GM12873 (cell line): ENCODE results near the gene KCNT1.

ENCODE experiments used
- CTCF ChIP-seq: IDR thresholded peaks from 2 replicates; pipeline ENCODE4 v1.5.1; 2012; ENCODE audit warnings: low read depth, mild to moderate bottlenecking, moderate library complexity, low read length, control low read depth; ENCODE audit not compliant: insufficient read depth; ENCODE audit errors: missing control alignments

KCNT1 gene

GRCh38 chr9:135711881-135712280 is 9.9 kb downstream of the KCNT1 start:
- no peak for TF ChIP-seq CTCF

- no peak for TF ChIP-seq CTCF
These were observed 10.8 kb downstream of the KCNT1 start for GRCh38 chr9:135712613-135713295.

- TF ChIP-seq CTCF: no peak
These were observed 12.5 kb downstream of the KCNT1 start for GRCh38 chr9:135714242-135715055.

GRCh38 chr9:135715056-135715595 is 13.1 kb downstream of the KCNT1 start:
- no peak for TF ChIP-seq CTCF

- TF ChIP-seq CTCF: no peak
These were observed 14.1 kb downstream of the KCNT1 start for GRCh38 chr9:135716045-135716444.

GRCh38 chr9:135717410-135717809 is 15.4 kb downstream of the KCNT1 start:
- no peak for TF ChIP-seq CTCF

- TF ChIP-seq CTCF: no peak
These were observed 16.6 kb downstream of the KCNT1 start for GRCh38 chr9:135718616-135719015.
